ENCODE data around the gene RAB37. TPM values are rescaled to one million over a fixed set of nuclear protein-coding genes. Genes with fewer than 3 reads are reported as not detected.

The RAB37 gene
- total RNA-seq, 4 donors from 2014 or later, result under 0.01 to 5.0 (median 1.7) TPM

- Histone ChIP-seq H3K27me3 (no peaks in the 10 kb centered on the region), H3K27ac (no peak overlapping the region), H3K9me3 (no peaks in the 10 kb centered on the region), H3K36me3 (no peaks in the 10 kb centered on the region), H3K4me3 (peak overlapping the region; percentile 63 to 65), H3K4me1 (peaks cover 6 to 8% of the 10 kb centered on the region in 2 donors)
- DNase-seq, result no peak
- intact Hi-C loops (cut with DNase I; ENCODE audit: low total_unique reads), result no loop called here
- no peak for TF ChIP-seq POLR2A (IDR thresholded peaks at IDR 0.05)
- TF ChIP-seq CTCF (IDR thresholded peaks at IDR 0.05), result no peak
Measured at GRCh38 chr17:74776990-74777389, 39.9 kb downstream of the RAB37 start.

GRCh38 chr17:74777901-74778515 lies 41.0 kb downstream of the RAB37 start:
- Histone ChIP-seq H3K36me3 (no peaks in the 10 kb centered on the region), H3K27ac (no peak overlapping the region), H3K27me3 (no peaks in the 10 kb centered on the region), H3K9me3 (no peaks in the 10 kb centered on the region), H3K4me1 (peaks cover 6 to 8% of the 10 kb centered on the region in 2 donors), H3K4me3 (no peak overlapping the region)
- TF ChIP-seq CTCF (IDR thresholded peaks at IDR 0.05) (no peak), POLR2A (IDR thresholded peaks at IDR 0.05) (no peak)
- intact Hi-C loops (cut with DNase I; ENCODE audit: low total_unique reads), result no loop called here
- no peak for DNase-seq

GRCh38 chr17:74778960-74779359 lies 41.9 kb downstream of the RAB37 start:
- no peaks in the 10 kb centered on the region for H3K9me3 ChIP-seq
- TF ChIP-seq CTCF (IDR thresholded peaks at IDR 0.05) (no peak), POLR2A (IDR thresholded peaks at IDR 0.05) (no peak)
- no peak for DNase-seq
- H3K36me3 ChIP-seq, result no peaks in the 10 kb centered on the region
- no peak overlapping the region for H3K4me3 ChIP-seq
- no peak overlapping the region for H3K27ac ChIP-seq
- no peaks in the 10 kb centered on the region for H3K27me3 ChIP-seq
- intact Hi-C loops (cut with DNase I; ENCODE audit: low total_unique reads), result no loop called here
- peaks cover 6 to 8% of the 10 kb centered on the region in 2 donors for H3K4me1 ChIP-seq

DNA sequence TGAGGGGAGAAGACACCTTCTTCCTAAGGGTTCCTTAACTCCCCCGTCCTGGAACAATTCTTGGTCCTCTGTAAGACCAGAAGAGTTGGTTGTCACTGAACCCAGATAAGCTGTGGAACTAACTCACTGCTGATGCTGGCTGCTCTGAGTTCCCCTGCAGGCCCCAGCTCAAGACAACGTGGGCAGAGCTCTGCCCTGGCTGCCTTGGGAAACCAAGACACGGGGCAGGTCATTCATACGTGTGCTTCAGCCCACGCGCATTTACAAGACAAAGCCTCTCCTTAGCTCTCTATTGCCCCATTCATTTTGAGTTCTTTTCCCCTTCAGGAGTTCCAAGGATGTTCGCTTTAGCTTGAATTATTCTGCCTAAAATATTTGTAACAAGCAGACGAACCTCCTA lies 42.4 kb downstream of the RAB37 start:
- no peak for DNase-seq
- TF ChIP-seq POLR2A (IDR thresholded peaks at IDR 0.05) (no peak), CTCF (IDR thresholded peaks at IDR 0.05) (no peak)
- H3K4me3 ChIP-seq, result no peak overlapping the region
- peaks cover 6 to 8% of the 10 kb centered on the region in 2 donors for H3K4me1 ChIP-seq
- H3K36me3 ChIP-seq, result no peaks in the 10 kb centered on the region
- H3K9me3 ChIP-seq, result no peaks in the 10 kb centered on the region
- intact Hi-C loops (cut with DNase I; ENCODE audit: low total_unique reads), result no loop called here
- no peak overlapping the region for H3K27ac ChIP-seq
- H3K27me3 ChIP-seq, result no peaks in the 10 kb centered on the region

DNA sequence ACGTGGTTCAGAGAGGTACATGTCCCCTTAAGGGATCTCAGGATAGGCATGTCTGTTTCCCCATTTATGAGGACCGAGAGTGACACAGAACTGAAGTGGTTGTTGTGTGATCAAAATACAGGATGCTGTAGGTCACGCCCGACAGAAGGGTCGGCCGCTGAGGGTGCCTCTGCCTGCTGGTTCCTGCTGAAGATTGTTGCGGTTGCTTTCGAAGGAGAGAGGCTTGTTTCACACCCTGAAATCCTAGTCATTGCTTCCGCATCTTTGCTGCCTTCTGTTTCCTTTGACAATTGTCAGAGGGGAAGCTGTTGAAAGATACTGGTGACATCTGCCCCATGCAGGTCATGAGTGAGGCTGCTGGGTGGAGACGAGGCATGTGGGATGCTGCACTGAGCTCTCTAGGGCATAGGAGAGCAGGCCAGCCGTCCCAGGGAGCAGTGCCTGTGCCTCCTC lies 42.9 kb downstream of the RAB37 start:
- TF ChIP-seq CTCF (IDR thresholded peaks at IDR 0.05), result no peak
- TF ChIP-seq POLR2A (IDR thresholded peaks at IDR 0.05), result no peak
- H3K4me3 ChIP-seq, result no peak overlapping the region
- H3K9me3 ChIP-seq, result no peaks in the 10 kb centered on the region
- H3K27me3 ChIP-seq, result no peaks in the 10 kb centered on the region
- DNase-seq, result no peak
- no peak overlapping the region for H3K27ac ChIP-seq
- H3K36me3 ChIP-seq, result no peaks in the 10 kb centered on the region
- peaks cover 6 to 8% of the 10 kb centered on the region in 2 donors for H3K4me1 ChIP-seq
- intact Hi-C loops (cut with DNase I; ENCODE audit: low total_unique reads), result no loop called here
